IPS DF 19.7 (cell line): ENCODE results near the gene SLC12A7.
"Not testable (repeated sequence)": the region's sequence is repeated elsewhere in the genome, so short reads cannot be mapped to it uniquely, and the experiment has no call there.

Experiments
- DNase-seq: peaks from one replicate; pipeline ENCODE4 v3.0.0-alpha.2; 2013; ENCODE audit warnings: low read depth, low spot score

SLC12A7 gene

GRCh38 chr5:1110307-1111240 is 1.3 kb downstream of the SLC12A7 start:
- DNase-seq = no peak

GRCh38 chr5:1109542-1110306 is 2.1 kb downstream of the SLC12A7 start:
- DNase-seq = no peak

GRCh38 chr5:1108865-1109174 is 3.0 kb downstream of the SLC12A7 start:
- no peak for DNase-seq

GRCh38 chr5:1108023-1108864 is 3.6 kb downstream of the SLC12A7 start:
- DNase-seq = no peak

- no peak for DNase-seq
These were observed 4.5 kb downstream of the SLC12A7 start for GRCh38 chr5:1107167-1108022.

GRCh38 chr5:1106385-1107166 is 5.3 kb downstream of the SLC12A7 start:
- no peak for DNase-seq

GRCh38 chr5:1105350-1106265 is 6.3 kb downstream of the SLC12A7 start:
- no peak for DNase-seq

GRCh38 chr5:1104327-1105006 is 7.4 kb downstream of the SLC12A7 start:
- no peak for DNase-seq

- no peak for DNase-seq
These were observed 8.1 kb downstream of the SLC12A7 start for GRCh38 chr5:1103505-1104326.

- DNase-seq = no peak
These were observed 8.8 kb downstream of the SLC12A7 start for GRCh38 chr5:1103093-1103492.

GRCh38 chr5:1101961-1102713 is 9.7 kb downstream of the SLC12A7 start:
- no peak for DNase-seq

- DNase-seq = no peak
These were observed 10.9 kb downstream of the SLC12A7 start for GRCh38 chr5:1100664-1101574.

- DNase-seq = no peak
These were observed 11.8 kb downstream of the SLC12A7 start for GRCh38 chr5:1099926-1100663.

- no peak for DNase-seq
These were observed 12.8 kb downstream of the SLC12A7 start for GRCh38 chr5:1098986-1099597.

- not testable (repeated sequence) for DNase-seq
These were observed 13.9 kb downstream of the SLC12A7 start for GRCh38 chr5:1097988-1098385.
